IMR-90 (cell line): ENCODE data around the gene BSPRY. TPM values are rescaled to one million over a fixed set of nuclear protein-coding genes. Genes with fewer than 3 reads are reported as not detected.

Experiments
- ATAC-seq: fragments of 200-7000 bp; cut with Tn5 transposase; 2 replicates; pipeline ENCODE4 v1.9.1; 2020; ENCODE audit warnings: low read depth, mild to moderate bottlenecking, moderate library complexity
- BruUV-seq: library from RNA; stranded (reverse); fragments of 400-500 nt; replicated peaks from 2 replicates; lab custom pipeline; 2021; lab: Mats Ljungman, UMichigan
- CTCF ChIA-PET: fragments of 300-600 bp; formaldehyde crosslinking; extraction: SDS; loops from one replicate; lab custom pipeline; 2021; ENCODE audit warnings: antibody characterized with exemption; lab: Yijun Ruan, JAX
- POLR2A ChIA-PET: fragments of 300-600 bp; sonication (Branson Sonifier 250); formaldehyde crosslinking; loops from one replicate; lab custom pipeline; 2022; ENCODE audit warnings: antibody characterized with exemption; ENCODE audit not compliant: unreplicated experiment; lab: Charles Lee
- DNase-seq: peaks from one replicate; pipeline ENCODE4 v3.0.0; 2013
- H2AFZ ChIP-seq: replicated peaks from 2 replicates; pipeline ENCODE3; 2013; ENCODE audit warnings: low read length, mild to moderate bottlenecking; ENCODE audit not compliant: poor library complexity
- H2AK5ac ChIP-seq: 2 replicates; pipeline ENCODE4 v1.6.1; 2013; ENCODE audit warnings: low read depth, low read length, inconsistent platforms
- H2AK9ac ChIP-seq: replicated peaks from 2 replicates; pipeline ENCODE3; 2013; ENCODE audit warnings: mild to moderate bottlenecking, low read depth, low read length, moderate library complexity; ENCODE audit not compliant: poor library complexity
- H2BK120ac ChIP-seq: 2 replicates; pipeline ENCODE4 v1.6.1; 2013; ENCODE audit warnings: low read depth, low read length, inconsistent platforms
- H2BK15ac ChIP-seq: 3 replicates; pipeline ENCODE4 v1.6.1; 2013; ENCODE audit warnings: low read depth, low read length, inconsistent platforms
- H2BK20ac ChIP-seq: 2 replicates; pipeline ENCODE4 v1.6.1; 2013; ENCODE audit warnings: low read depth, mild to moderate bottlenecking, inconsistent platforms, low read length, moderate library complexity
- H2BK5ac ChIP-seq: 2 replicates; pipeline ENCODE4 v1.6.1; 2013; ENCODE audit warnings: mild to moderate bottlenecking, low read depth, low read length, inconsistent platforms; ENCODE audit not compliant: poor library complexity, severe bottlenecking
- H3K14ac ChIP-seq: replicated peaks from 2 replicates; pipeline ENCODE4 v1.6.1; 2013; ENCODE audit warnings: low read depth, low read length, inconsistent platforms
- H3K18ac ChIP-seq: 2 replicates; pipeline ENCODE4 v1.6.1; 2013; ENCODE audit warnings: low read depth, low read length, control low read depth
- H3K23ac ChIP-seq: 2 replicates; pipeline ENCODE4 v1.6.1; 2013; ENCODE audit warnings: low read depth, low read length, inconsistent platforms
- H3K27ac ChIP-seq: 2 replicates; pipeline ENCODE4 v1.5.1; 2013; ENCODE audit warnings: mild to moderate bottlenecking, control low read depth, low read length; ENCODE audit not compliant: insufficient read depth
- H3K27me3 ChIP-seq: 2 replicates; pipeline ENCODE4 v1.6.1; 2013; ENCODE audit warnings: low read length; ENCODE audit not compliant: control insufficient read depth, insufficient read depth
- H3K36me3 ChIP-seq: 2 replicates; pipeline ENCODE4 v1.6.1; 2013; ENCODE audit warnings: low read length, mixed read lengths; ENCODE audit not compliant: control insufficient read depth, insufficient read depth
- H3K4ac ChIP-seq: 2 replicates; pipeline ENCODE4 v1.6.1; 2013; ENCODE audit warnings: low read depth, low read length, inconsistent platforms
- H3K4me1 ChIP-seq: 2 replicates; pipeline ENCODE4 v1.6.1; 2013; ENCODE audit warnings: low read length, mixed read lengths; ENCODE audit not compliant: control insufficient read depth, insufficient read depth
- H3K4me2 ChIP-seq: 2 replicates; pipeline ENCODE4 v1.6.1; 2013; ENCODE audit warnings: low read depth, mild to moderate bottlenecking, control low read depth, low read length, moderate library complexity
- H3K4me3 ChIP-seq: 2 replicates; pipeline ENCODE4 v1.5.1; 2013; ENCODE audit warnings: low read depth, mild to moderate bottlenecking, control low read depth, low read length, moderate library complexity; ENCODE audit not compliant: insufficient read depth
- H3K56ac ChIP-seq: 2 replicates; pipeline ENCODE4 v1.6.1; 2013; ENCODE audit warnings: low read length, inconsistent platforms; ENCODE audit not compliant: insufficient read depth; ENCODE audit errors: extremely low read depth
- H3K79me1 ChIP-seq, 2 experiments: 2 replicates each; pipeline ENCODE4 v1.6.1; 2013; ENCODE audit warnings: low read length in 2 of 2, inconsistent platforms in 1 of 2, low read depth in 1 of 2
- H3K9ac ChIP-seq: 2 replicates; pipeline ENCODE4 v1.6.1; 2013; ENCODE audit warnings: low read depth, low read length, control low read depth
- H3K9me1 ChIP-seq: 2 replicates; pipeline ENCODE4 v1.6.1; 2013; ENCODE audit warnings: low read length, inconsistent platforms; ENCODE audit not compliant: insufficient read depth
- H3K9me3 ChIP-seq: 2 replicates; pipeline ENCODE4 v1.6.1; 2013; ENCODE audit warnings: low read length; ENCODE audit not compliant: control insufficient read depth, insufficient read depth
- H4K20me1 ChIP-seq: 2 replicates; pipeline ENCODE4 v1.6.1; 2013; ENCODE audit warnings: low read length, inconsistent platforms; ENCODE audit not compliant: insufficient read depth
- H4K5ac ChIP-seq: 2 replicates; pipeline ENCODE4 v1.6.1; 2013; ENCODE audit warnings: mild to moderate bottlenecking, low read depth, low read length, control low read depth
- H4K8ac ChIP-seq, 2 experiments: 2 replicates each; pipeline ENCODE4 v1.6.1; 2013; ENCODE audit warnings: low read depth in 2 of 2, low read length in 2 of 2, control low read depth in 1 of 2, inconsistent platforms in 1 of 2
- H4K91ac ChIP-seq: 2 replicates; pipeline ENCODE4 v1.6.1; 2013; ENCODE audit warnings: low read depth, low read length, inconsistent platforms; ENCODE audit not compliant: insufficient read depth
- CEBPB ChIP-seq: IDR thresholded peaks from 2 replicates; pipeline ENCODE4 v1.6.1; 2012; ENCODE audit warnings: low read depth, low read length, improper control_type of control experiment
- CHD1 ChIP-seq: IDR thresholded peaks from 2 replicates; pipeline ENCODE4 v1.6.1; 2012; ENCODE audit warnings: low read depth, low read length, improper control_type of control experiment
- MAZ ChIP-seq: IDR thresholded peaks from 2 replicates; pipeline ENCODE4 v1.6.1; 2012; ENCODE audit warnings: low read depth, mild to moderate bottlenecking, low read length, improper control_type of control experiment, moderate library complexity, borderline replicate concordance
- MXI1 ChIP-seq: IDR thresholded peaks from 2 replicates; pipeline ENCODE4 v1.6.1; 2012; ENCODE audit warnings: low read depth, mild to moderate bottlenecking, low read length, moderate library complexity, borderline replicate concordance
- NFE2L2 ChIP-seq: fragments of 150-350 bp; IDR thresholded peaks from 2 replicates; pipeline ENCODE4 v1.6.1; 2016; ENCODE audit warnings: low read depth, mild to moderate bottlenecking, low read length
- POLR2A ChIP-seq: IDR thresholded peaks from 2 replicates; pipeline ENCODE4 v1.6.1; 2012; ENCODE audit warnings: mild to moderate bottlenecking, low read depth, low read length
- RAD21 ChIP-seq: IDR thresholded peaks from 2 replicates; pipeline ENCODE4 v1.6.1; 2012; ENCODE audit warnings: low read length, improper control_type of control experiment
- RCOR1 ChIP-seq: IDR thresholded peaks from 2 replicates; pipeline ENCODE4 v1.6.1; 2012; ENCODE audit warnings: mild to moderate bottlenecking, low read length, improper control_type of control experiment; ENCODE audit not compliant: insufficient replicate concordance
- SMC3 ChIP-seq: fragments of 150-350 bp; IDR thresholded peaks from 2 replicates; pipeline ENCODE4 v1.6.1; 2016; ENCODE audit warnings: low read depth, mild to moderate bottlenecking, antibody characterized with exemption, low read length, moderate library complexity
- WGBS, 2 experiments: methylation state at CpG; one replicate each; pipeline versions ENCODE4 v1.1.5 to v1.1.7; 2013; ENCODE audit warnings: missing lambda C conversion rate in 2 of 2; ENCODE audit not compliant: insufficient read length in 1 of 2; ENCODE audit errors: extremely low coverage in 2 of 2; 5-methylcytosine and 5-hydroxymethylcytosine counted together
- dilution Hi-C: fragments of 300-500 bp; cut with HindIII; formaldehyde crosslinking; loops from one replicate; pipeline ENCODE4 v1.14.3; 2018; ENCODE audit warnings: low sequenced_read_pairs; ENCODE audit not compliant: unreplicated experiment
- in situ Hi-C: fragments of 300-500 bp; cut with MboI; formaldehyde crosslinking; loops from 3 replicates; pipeline ENCODE4 v1.14.3; 2019; ENCODE audit warnings: low sequenced_read_pairs, inconsistent platforms, mixed read lengths
- intact Hi-C: fragments of 100-400 bp; cut with micrococcal nuclease; formaldehyde crosslinking; loops from 2 replicates; pipeline ENCODE4 v1.10.0; 2022
- polyA plus RNA-seq, 3 experiments: library from polyadenylated mRNA; depleted of rRNA; stranded (reverse); fragments of >200 nt; gene quantifications; 2 replicates each; pipeline ENCODE4 v1.2.3, GENCODE V29; 2012; ENCODE audit warnings: low replicate concordance in 1 of 3
- total RNA-seq: library from RNA; depleted of rRNA; stranded (reverse); fragments of >200 nt; gene quantifications from 2 replicates; pipeline ENCODE4 v1.2.3, GENCODE V29; 2012
- TF ChIP-seq, protein P1 (sequence below): fragments of 150-350 bp; IDR thresholded peaks from 2 replicates; pipeline ENCODE4 v1.6.1; 2016; ENCODE audit warnings: low read depth, mild to moderate bottlenecking, low read length, moderate library complexity, borderline replicate concordance
- TF ChIP-seq, protein P2 (sequence below): conservative IDR thresholded peaks from 2 replicates; pipeline ENCODE4 v1.5.1; 2012; ENCODE audit warnings: mild to moderate bottlenecking, low read depth, low read length, improper control_type of control experiment
- TF ChIP-seq, protein P3 (sequence below): fragments of 150-350 bp; IDR thresholded peaks from 2 replicates; pipeline ENCODE4 v1.6.1; 2017; ENCODE audit warnings: mild to moderate bottlenecking, antibody characterized with exemption, low read length, low read depth

BSPRY gene
- total and polyA plus RNA-seq, 2 of the 4 experiments (the other 2 are of a cell fraction): not detected

DNA sequence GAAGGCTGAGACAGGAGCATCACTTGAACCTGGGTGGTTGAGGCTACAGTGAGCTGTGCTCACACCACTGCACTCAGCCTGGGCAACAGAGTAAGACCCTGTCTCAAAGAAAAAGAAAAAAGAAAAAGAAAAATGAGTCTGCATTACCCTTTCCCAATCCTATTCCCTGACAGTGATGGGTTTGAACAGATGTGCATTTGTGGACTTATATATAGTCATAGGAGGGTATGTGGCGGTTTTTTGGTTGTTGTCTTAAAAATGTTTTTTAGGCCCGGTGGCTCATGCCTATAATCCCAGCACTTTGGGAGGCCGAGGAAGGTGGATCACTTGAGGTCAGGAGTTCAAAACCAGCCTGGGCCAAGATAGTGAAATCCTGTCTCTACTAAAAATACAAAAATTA, 14.0 kb downstream of the BSPRY start:
- ChIA-PET CTCF (interaction anchor here (0.6 kb wide), 1 partner anchor 38 kb away, joined by 3 read pairs; the partner anchor contains the start of gene ALAD), POLR2A (no interaction called here)
- Histone ChIP-seq H3K4me1 (no peaks in the 10 kb centered on the region), H3K4me3 (no peak overlapping the region), H3K36me3 (no peaks in the 10 kb centered on the region), H3K79me1 (no peaks in the 10 kb centered on the region), H3K23ac (no peak overlapping the region), H2BK120ac (no peak overlapping the region), H2AFZ (no peak overlapping the region), H3K56ac (no peak overlapping the region), H4K20me1 (no peaks in the 10 kb centered on the region), H3K27me3 (peaks cover 31% of the 10 kb centered on the region), H2BK15ac (no peak overlapping the region), H3K4ac (no peak overlapping the region), H3K4me2 (no peak overlapping the region), H3K27ac (no peak overlapping the region), H3K14ac (no peak overlapping the region), H3K9me3 (no peaks in the 10 kb centered on the region), H4K8ac (no peak overlapping the region), H2BK20ac (no peak overlapping the region), H4K5ac (no peak overlapping the region), H2AK5ac (no peak overlapping the region), H3K9me1 (peaks cover 3% of the 10 kb centered on the region; the same call in 1 of the 2 replicates), H2BK5ac (no peak overlapping the region), H3K9ac (no peak overlapping the region), H4K91ac (no peak overlapping the region), H2AK9ac (no peak overlapping the region), H3K18ac (no peak overlapping the region)
- BruUV-seq: no TSS peak
- dilution Hi-C loops (no loop called here), in situ Hi-C loops (no loop called here), intact Hi-C loops (no loop called here)
- TF ChIP-seq RAD21: no peak
- no peak for TF ChIP-seq MAZ
- TF ChIP-seq, protein P1, sequence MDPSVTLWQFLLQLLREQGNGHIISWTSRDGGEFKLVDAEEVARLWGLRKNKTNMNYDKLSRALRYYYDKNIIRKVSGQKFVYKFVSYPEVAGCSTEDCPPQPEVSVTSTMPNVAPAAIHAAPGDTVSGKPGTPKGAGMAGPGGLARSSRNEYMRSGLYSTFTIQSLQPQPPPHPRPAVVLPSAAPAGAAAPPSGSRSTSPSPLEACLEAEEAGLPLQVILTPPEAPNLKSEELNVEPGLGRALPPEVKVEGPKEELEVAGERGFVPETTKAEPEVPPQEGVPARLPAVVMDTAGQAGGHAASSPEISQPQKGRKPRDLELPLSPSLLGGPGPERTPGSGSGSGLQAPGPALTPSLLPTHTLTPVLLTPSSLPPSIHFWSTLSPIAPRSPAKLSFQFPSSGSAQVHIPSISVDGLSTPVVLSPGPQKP: no peak
- no peak for TF ChIP-seq POLR2A
- TF ChIP-seq MXI1: no peak
- no peak for TF ChIP-seq SMC3
- TF ChIP-seq, protein P2, sequence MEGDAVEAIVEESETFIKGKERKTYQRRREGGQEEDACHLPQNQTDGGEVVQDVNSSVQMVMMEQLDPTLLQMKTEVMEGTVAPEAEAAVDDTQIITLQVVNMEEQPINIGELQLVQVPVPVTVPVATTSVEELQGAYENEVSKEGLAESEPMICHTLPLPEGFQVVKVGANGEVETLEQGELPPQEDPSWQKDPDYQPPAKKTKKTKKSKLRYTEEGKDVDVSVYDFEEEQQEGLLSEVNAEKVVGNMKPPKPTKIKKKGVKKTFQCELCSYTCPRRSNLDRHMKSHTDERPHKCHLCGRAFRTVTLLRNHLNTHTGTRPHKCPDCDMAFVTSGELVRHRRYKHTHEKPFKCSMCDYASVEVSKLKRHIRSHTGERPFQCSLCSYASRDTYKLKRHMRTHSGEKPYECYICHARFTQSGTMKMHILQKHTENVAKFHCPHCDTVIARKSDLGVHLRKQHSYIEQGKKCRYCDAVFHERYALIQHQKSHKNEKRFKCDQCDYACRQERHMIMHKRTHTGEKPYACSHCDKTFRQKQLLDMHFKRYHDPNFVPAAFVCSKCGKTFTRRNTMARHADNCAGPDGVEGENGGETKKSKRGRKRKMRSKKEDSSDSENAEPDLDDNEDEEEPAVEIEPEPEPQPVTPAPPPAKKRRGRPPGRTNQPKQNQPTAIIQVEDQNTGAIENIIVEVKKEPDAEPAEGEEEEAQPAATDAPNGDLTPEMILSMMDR: no peak
- TF ChIP-seq CHD1: no peak
- TF ChIP-seq, protein P3, sequence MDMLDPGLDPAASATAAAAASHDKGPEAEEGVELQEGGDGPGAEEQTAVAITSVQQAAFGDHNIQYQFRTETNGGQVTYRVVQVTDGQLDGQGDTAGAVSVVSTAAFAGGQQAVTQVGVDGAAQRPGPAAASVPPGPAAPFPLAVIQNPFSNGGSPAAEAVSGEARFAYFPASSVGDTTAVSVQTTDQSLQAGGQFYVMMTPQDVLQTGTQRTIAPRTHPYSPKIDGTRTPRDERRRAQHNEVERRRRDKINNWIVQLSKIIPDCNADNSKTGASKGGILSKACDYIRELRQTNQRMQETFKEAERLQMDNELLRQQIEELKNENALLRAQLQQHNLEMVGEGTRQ: no peak
- TF ChIP-seq RCOR1: no peak
- TF ChIP-seq CEBPB: no peak
- no peak for TF ChIP-seq NFE2L2
- DNase-seq: no peak
- no peak for ATAC-seq
- WGBS, 2 experiments: no CpG with 5 or more reads among the region's 3 CpGs
